ENCODE results near the gene RPS25. TPM values are rescaled to one million over a fixed set of nuclear protein-coding genes. Genes with fewer than 3 reads are reported as not detected.
A peak's percentile ranks its signal among the peaks of the same experiment; 100 is the strongest.

Gene RPS25
- total RNA-seq, 1 donor from 2014 or later = 857 TPM

- TF ChIP-seq, protein P1, sequence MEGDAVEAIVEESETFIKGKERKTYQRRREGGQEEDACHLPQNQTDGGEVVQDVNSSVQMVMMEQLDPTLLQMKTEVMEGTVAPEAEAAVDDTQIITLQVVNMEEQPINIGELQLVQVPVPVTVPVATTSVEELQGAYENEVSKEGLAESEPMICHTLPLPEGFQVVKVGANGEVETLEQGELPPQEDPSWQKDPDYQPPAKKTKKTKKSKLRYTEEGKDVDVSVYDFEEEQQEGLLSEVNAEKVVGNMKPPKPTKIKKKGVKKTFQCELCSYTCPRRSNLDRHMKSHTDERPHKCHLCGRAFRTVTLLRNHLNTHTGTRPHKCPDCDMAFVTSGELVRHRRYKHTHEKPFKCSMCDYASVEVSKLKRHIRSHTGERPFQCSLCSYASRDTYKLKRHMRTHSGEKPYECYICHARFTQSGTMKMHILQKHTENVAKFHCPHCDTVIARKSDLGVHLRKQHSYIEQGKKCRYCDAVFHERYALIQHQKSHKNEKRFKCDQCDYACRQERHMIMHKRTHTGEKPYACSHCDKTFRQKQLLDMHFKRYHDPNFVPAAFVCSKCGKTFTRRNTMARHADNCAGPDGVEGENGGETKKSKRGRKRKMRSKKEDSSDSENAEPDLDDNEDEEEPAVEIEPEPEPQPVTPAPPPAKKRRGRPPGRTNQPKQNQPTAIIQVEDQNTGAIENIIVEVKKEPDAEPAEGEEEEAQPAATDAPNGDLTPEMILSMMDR (IDR thresholded peaks at IDR 0.05) = no peak
- no peaks in the 10 kb centered on the region for H3K36me3 ChIP-seq
- peaks cover 5 to 13% of the 10 kb centered on the region in 2 donors for H3K4me1 ChIP-seq
- intact Hi-C loops (cut with DNase I) = loop anchor here (2.0 kb wide), 1 partner anchor 33 kb away; the partner anchor contains the start of gene CENATAC
- H3K9me3 ChIP-seq = no peaks in the 10 kb centered on the region
- DNase-seq (ENCODE audit: low spot score in 2 of 2) = no peak
- H3K27me3 ChIP-seq = no peaks in the 10 kb centered on the region
- no peak overlapping the region for H3K27ac ChIP-seq
- no peak overlapping the region for H3K4me3 ChIP-seq
These were observed 13.8 kb upstream of the RPS25 start for GRCh38 chr11:119031912-119032280.

GRCh38 chr11:119030329-119031047 lies 12.3 kb upstream of the RPS25 start, which contains the start of gene SLC37A4:
TSS of gene SLC37A4 (minus strand) at chr11:119030877.
- Histone ChIP-seq H3K4me3 (peak within 1 kb of the TSS; percentile 84 to 89), H3K9me3 (no peaks in the 10 kb centered on the region), H3K4me1 (peaks cover 5 to 13% of the 10 kb centered on the region in 2 donors), H3K27ac (peak within 1 kb of the TSS; percentile 61 to 77), H3K27me3 (no peaks in the 10 kb centered on the region), H3K36me3 (peaks cover 0 to 3% of the 10 kb centered on the region in 2 donors)
- intact Hi-C loops (cut with DNase I) = loop anchor here (1.0 to 2.0 kb wide), 2 partner anchors 12 to 32 kb away; partner anchors contain the start of genes CENATAC, RPS25 and TRAPPC4
- TF ChIP-seq, protein P1 (IDR thresholded peaks at IDR 0.05) = peak; percentile 84 to 90 (median 88)
- DNase-seq (ENCODE audit: low spot score in 2 of 2) = peak; percentile 94 to 99

- Histone ChIP-seq H3K27ac (peak overlapping the region; percentile 61 to 77), H3K4me3 (peak overlapping the region; percentile 84 to 89), H3K36me3 (peaks cover 0 to 8% of the 10 kb centered on the region in 2 donors), H3K4me1 (peaks cover 5 to 13% of the 10 kb centered on the region in 2 donors), H3K9me3 (no peaks in the 10 kb centered on the region), H3K27me3 (no peaks in the 10 kb centered on the region)
- no peak for DNase-seq (ENCODE audit: low spot score in 2 of 2)
- TF ChIP-seq, protein P1 (IDR thresholded peaks at IDR 0.05) = no peak
- intact Hi-C loops (cut with DNase I) = loop anchor here (1.0 to 2.0 kb wide), 2 partner anchors 12 to 31 kb away; partner anchors contain the start of genes CENATAC, RPS25 and TRAPPC4
These were observed 11.8 kb upstream of the RPS25 start for GRCh38 chr11:119030029-119030328.

DNA sequence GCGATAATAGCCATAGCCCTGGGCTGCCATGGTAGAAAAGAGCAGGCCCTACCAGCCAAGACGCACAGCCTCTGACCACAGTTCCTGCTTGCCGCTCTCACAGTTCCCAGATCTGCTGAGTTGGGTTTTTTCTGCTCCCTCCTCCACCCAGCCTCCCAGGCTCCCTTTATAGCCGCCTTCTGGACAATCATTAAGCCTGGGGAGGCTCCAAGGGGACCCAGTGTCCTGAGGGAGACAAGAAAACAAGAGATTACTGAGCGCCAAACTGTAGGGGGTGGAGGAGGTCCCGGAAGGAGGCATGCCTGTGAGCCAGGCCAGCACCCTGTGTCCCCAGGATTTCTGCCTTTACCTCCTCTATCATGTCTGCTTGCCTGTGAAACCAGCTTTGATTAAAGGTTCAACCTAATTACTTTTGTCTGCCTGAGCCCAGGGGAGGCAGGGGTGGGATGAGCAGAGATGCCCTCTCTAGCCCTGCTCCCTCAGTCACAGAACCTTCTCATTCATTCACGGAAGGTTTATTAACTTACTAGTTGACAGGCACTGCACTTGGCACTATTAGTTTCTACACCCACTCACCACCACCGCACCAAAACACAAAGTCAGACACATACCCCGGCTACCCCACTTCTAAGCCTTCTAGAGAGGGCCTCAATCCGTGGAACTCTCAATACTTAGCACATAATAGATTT lies 11.3 kb upstream of the RPS25 start:
- intact Hi-C loops (cut with DNase I) = loop anchor here (1.0 to 2.0 kb wide), 2 partner anchors 11 to 31 kb away; partner anchors contain the start of genes CENATAC, RPS25 and TRAPPC4
- H3K4me3 ChIP-seq = peak overlapping the region; percentile 84 to 89
- TF ChIP-seq, protein P1 (IDR thresholded peaks at IDR 0.05) = no peak
- H3K27ac ChIP-seq = peak overlapping the region; percentile 61 to 77
- H3K36me3 ChIP-seq = peaks cover 0 to 13% of the 10 kb centered on the region in 2 donors
- peaks cover 5 to 13% of the 10 kb centered on the region in 2 donors for H3K4me1 ChIP-seq
- no peaks in the 10 kb centered on the region for H3K9me3 ChIP-seq
- DNase-seq (ENCODE audit: low spot score in 2 of 2) = no peak
- H3K27me3 ChIP-seq = no peaks in the 10 kb centered on the region

- Histone ChIP-seq H3K27ac (peak overlapping the region in 1 of 2 donors; percentile 15), H3K36me3 (peaks cover 0 to 18% of the 10 kb centered on the region in 2 donors), H3K27me3 (no peaks in the 10 kb centered on the region), H3K4me1 (peaks cover 5 to 13% of the 10 kb centered on the region in 2 donors), H3K4me3 (no peak overlapping the region), H3K9me3 (no peaks in the 10 kb centered on the region)
- intact Hi-C loops (cut with DNase I) = no loop called here
- TF ChIP-seq, protein P1 (IDR thresholded peaks at IDR 0.05) = no peak
- no peak for DNase-seq (ENCODE audit: low spot score in 2 of 2)
These were observed 10.9 kb upstream of the RPS25 start for GRCh38 chr11:119029069-119029339.

Data from ascending aorta (tissue), 2 donors.